Fibroblast of skin of back (primary cell): Measurements from ENCODE around the gene DDX1.

Experiments
- DNase-seq: peaks from one replicate; pipeline ENCODE4 v3.0.0-alpha.2; 2013

DDX1 gene

GRCh38 chr2:15664273-15665066 is 72.8 kb downstream of the DDX1 start:
- no peak for DNase-seq

GRCh38 chr2:15665067-15665942 is 73.6 kb downstream of the DDX1 start:
- DNase-seq = no peak

- no peak for DNase-seq
These were observed 74.3 kb downstream of the DDX1 start for GRCh38 chr2:15665943-15666460.

- no peak for DNase-seq
These were observed 75.5 kb downstream of the DDX1 start for GRCh38 chr2:15666861-15667808.

- DNase-seq = peak; percentile 27
These were observed 76.3 kb downstream of the DDX1 start for GRCh38 chr2:15667809-15668556.

GRCh38 chr2:15668611-15669305 is 77.1 kb downstream of the DDX1 start:
- peak; percentile 48 for DNase-seq

- DNase-seq = no peak
These were observed 77.8 kb downstream of the DDX1 start for GRCh38 chr2:15669375-15669910.

- DNase-seq = no peak
These were observed 78.8 kb downstream of the DDX1 start for GRCh38 chr2:15670469-15670868.

- DNase-seq = no peak
These were observed 79.3 kb downstream of the DDX1 start for GRCh38 chr2:15670981-15671380.

- DNase-seq = no peak
These were observed 79.7 kb downstream of the DDX1 start for GRCh38 chr2:15671409-15671808.

- no peak for DNase-seq
These were observed 80.5 kb downstream of the DDX1 start for GRCh38 chr2:15671842-15672815.

- no peak for DNase-seq
These were observed 81.6 kb downstream of the DDX1 start for GRCh38 chr2:15672961-15673918.

- no peak for DNase-seq
These were observed 82.4 kb downstream of the DDX1 start for GRCh38 chr2:15673919-15674636.

GRCh38 chr2:15674637-15675455 is 83.2 kb downstream of the DDX1 start:
- no peak for DNase-seq

- peak; percentile 13 for DNase-seq
These were observed 84.0 kb downstream of the DDX1 start for GRCh38 chr2:15675456-15676195.
